Ishikawa (cell line): Measurements from ENCODE around the gene BMPR1A.

ENCODE experiments used
- CEBPB ChIP-seq: IDR thresholded peaks from 2 replicates; pipeline ENCODE4 v1.6.1; 2012
- CREB1 ChIP-seq: IDR thresholded peaks from 2 replicates; pipeline ENCODE4 v1.6.1; 2012; ENCODE audit warnings: low read depth
- EGR1 ChIP-seq: IDR thresholded peaks from 2 replicates; pipeline ENCODE4 v1.6.1; 2012
- EP300 ChIP-seq: IDR thresholded peaks from 2 replicates; pipeline ENCODE4 v1.6.1; 2012; ENCODE audit warnings: borderline replicate concordance
- FOXM1 ChIP-seq: IDR thresholded peaks from 2 replicates; pipeline ENCODE4 v1.6.1; 2012; ENCODE audit warnings: low read depth, borderline replicate concordance
- NFIC ChIP-seq: IDR thresholded peaks from 2 replicates; pipeline ENCODE4 v1.6.1; 2012
- RAD21 ChIP-seq: IDR thresholded peaks from 2 replicates; pipeline ENCODE4 v1.6.1; 2012; ENCODE audit warnings: low read depth
- TAF1 ChIP-seq: IDR thresholded peaks from 2 replicates; pipeline ENCODE4 v1.6.1; 2012; ENCODE audit warnings: low read depth, mild to moderate bottlenecking
- TCF12 ChIP-seq: IDR thresholded peaks from 2 replicates; pipeline ENCODE4 v1.6.1; 2012; ENCODE audit warnings: low read depth
- TEAD4 ChIP-seq: IDR thresholded peaks from 2 replicates; pipeline ENCODE4 v1.6.1; 2012
- YY1 ChIP-seq: IDR thresholded peaks from 2 replicates; pipeline ENCODE4 v1.6.1; 2012; ENCODE audit warnings: low read depth
- ZBTB7A ChIP-seq: IDR thresholded peaks from 2 replicates; pipeline ENCODE4 v1.6.1; 2012; ENCODE audit warnings: low read depth
- TF ChIP-seq, protein P1 (sequence below): IDR thresholded peaks from 2 replicates; pipeline ENCODE4 v1.6.1; 2012
- TF ChIP-seq, protein P2 (sequence below): IDR thresholded peaks from 2 replicates; pipeline ENCODE4 v1.6.1; 2012
- TF ChIP-seq, protein P3 (sequence below): IDR thresholded peaks from 2 replicates; pipeline ENCODE4 v1.6.1; 2012; ENCODE audit warnings: low read depth, mild to moderate bottlenecking

The BMPR1A gene

GRCh38 chr10:86905429-86905828 lies 149.0 kb downstream of the BMPR1A start:
- TF ChIP-seq FOXM1: no peak
- no peak for TF ChIP-seq ZBTB7A
- TF ChIP-seq, protein P1, sequence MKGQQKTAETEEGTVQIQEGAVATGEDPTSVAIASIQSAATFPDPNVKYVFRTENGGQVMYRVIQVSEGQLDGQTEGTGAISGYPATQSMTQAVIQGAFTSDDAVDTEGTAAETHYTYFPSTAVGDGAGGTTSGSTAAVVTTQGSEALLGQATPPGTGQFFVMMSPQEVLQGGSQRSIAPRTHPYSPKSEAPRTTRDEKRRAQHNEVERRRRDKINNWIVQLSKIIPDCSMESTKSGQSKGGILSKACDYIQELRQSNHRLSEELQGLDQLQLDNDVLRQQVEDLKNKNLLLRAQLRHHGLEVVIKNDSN: no peak
- TF ChIP-seq, protein P2, sequence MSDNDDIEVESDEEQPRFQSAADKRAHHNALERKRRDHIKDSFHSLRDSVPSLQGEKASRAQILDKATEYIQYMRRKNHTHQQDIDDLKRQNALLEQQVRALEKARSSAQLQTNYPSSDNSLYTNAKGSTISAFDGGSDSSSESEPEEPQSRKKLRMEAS: no peak

- TF ChIP-seq EP300: no peak
- no peak for TF ChIP-seq TCF12
- TF ChIP-seq, protein P1: no peak
- TF ChIP-seq TAF1: no peak
- no peak for TF ChIP-seq TEAD4
- no peak for TF ChIP-seq YY1
- no peak for TF ChIP-seq CEBPB
- no peak for TF ChIP-seq CREB1
- no peak for TF ChIP-seq EGR1
- no peak for TF ChIP-seq FOXM1
- TF ChIP-seq NFIC: no peak
- no peak for TF ChIP-seq RAD21
- TF ChIP-seq, protein P2: no peak
- TF ChIP-seq, protein P3, sequence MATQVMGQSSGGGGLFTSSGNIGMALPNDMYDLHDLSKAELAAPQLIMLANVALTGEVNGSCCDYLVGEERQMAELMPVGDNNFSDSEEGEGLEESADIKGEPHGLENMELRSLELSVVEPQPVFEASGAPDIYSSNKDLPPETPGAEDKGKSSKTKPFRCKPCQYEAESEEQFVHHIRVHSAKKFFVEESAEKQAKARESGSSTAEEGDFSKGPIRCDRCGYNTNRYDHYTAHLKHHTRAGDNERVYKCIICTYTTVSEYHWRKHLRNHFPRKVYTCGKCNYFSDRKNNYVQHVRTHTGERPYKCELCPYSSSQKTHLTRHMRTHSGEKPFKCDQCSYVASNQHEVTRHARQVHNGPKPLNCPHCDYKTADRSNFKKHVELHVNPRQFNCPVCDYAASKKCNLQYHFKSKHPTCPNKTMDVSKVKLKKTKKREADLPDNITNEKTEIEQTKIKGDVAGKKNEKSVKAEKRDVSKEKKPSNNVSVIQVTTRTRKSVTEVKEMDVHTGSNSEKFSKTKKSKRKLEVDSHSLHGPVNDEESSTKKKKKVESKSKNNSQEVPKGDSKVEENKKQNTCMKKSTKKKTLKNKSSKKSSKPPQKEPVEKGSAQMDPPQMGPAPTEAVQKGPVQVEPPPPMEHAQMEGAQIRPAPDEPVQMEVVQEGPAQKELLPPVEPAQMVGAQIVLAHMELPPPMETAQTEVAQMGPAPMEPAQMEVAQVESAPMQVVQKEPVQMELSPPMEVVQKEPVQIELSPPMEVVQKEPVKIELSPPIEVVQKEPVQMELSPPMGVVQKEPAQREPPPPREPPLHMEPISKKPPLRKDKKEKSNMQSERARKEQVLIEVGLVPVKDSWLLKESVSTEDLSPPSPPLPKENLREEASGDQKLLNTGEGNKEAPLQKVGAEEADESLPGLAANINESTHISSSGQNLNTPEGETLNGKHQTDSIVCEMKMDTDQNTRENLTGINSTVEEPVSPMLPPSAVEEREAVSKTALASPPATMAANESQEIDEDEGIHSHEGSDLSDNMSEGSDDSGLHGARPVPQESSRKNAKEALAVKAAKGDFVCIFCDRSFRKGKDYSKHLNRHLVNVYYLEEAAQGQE: no peak
- no peak for TF ChIP-seq ZBTB7A
Observed at GRCh38 chr10:86914734-86915133, 158.3 kb downstream of the BMPR1A start.

GRCh38 chr10:86918022-86918471 lies 161.6 kb downstream of the BMPR1A start:
- TF ChIP-seq ZBTB7A (no peak), TCF12 (no peak), TEAD4 (no peak), CREB1 (no peak)

GRCh38 chr10:86922553-86922961 lies 166.1 kb downstream of the BMPR1A start:
- TF ChIP-seq NFIC (no peak), FOXM1 (no peak), CREB1 (no peak), EP300 (no peak), TAF1 (no peak), RAD21 (no peak), TCF12 (no peak), ZBTB7A (no peak)
- TF ChIP-seq, protein P2: no peak

- TF ChIP-seq, protein P2: no peak
- TF ChIP-seq ZBTB7A: no peak
- no peak for TF ChIP-seq RAD21
- no peak for TF ChIP-seq CEBPB
- TF ChIP-seq CREB1: no peak
- no peak for TF ChIP-seq NFIC
- no peak for TF ChIP-seq FOXM1
- TF ChIP-seq EP300: no peak
- TF ChIP-seq, protein P1: no peak
- no peak for TF ChIP-seq TAF1
- no peak for TF ChIP-seq EGR1
- TF ChIP-seq TCF12: no peak
- no peak for TF ChIP-seq YY1
- TF ChIP-seq TEAD4: no peak
- TF ChIP-seq, protein P3: no peak
Observed at GRCh38 chr10:86929468-86930380, 173.3 kb downstream of the BMPR1A start.
